HG02973 (cell line): ENCODE measurements around the gene PUM1.
"Not testable (repeated sequence)": the region's sequence is repeated elsewhere in the genome, so short reads cannot be mapped to it uniquely, and the experiment has no call there.

Experiments
- ATAC-seq: cut with Tn5 transposase; IDR thresholded peaks from one replicate; pipeline ENCODE4 v1.9.1; 2021; ENCODE audit warnings: moderate library complexity; ENCODE audit not compliant: unreplicated experiment

PUM1 gene

DNA sequence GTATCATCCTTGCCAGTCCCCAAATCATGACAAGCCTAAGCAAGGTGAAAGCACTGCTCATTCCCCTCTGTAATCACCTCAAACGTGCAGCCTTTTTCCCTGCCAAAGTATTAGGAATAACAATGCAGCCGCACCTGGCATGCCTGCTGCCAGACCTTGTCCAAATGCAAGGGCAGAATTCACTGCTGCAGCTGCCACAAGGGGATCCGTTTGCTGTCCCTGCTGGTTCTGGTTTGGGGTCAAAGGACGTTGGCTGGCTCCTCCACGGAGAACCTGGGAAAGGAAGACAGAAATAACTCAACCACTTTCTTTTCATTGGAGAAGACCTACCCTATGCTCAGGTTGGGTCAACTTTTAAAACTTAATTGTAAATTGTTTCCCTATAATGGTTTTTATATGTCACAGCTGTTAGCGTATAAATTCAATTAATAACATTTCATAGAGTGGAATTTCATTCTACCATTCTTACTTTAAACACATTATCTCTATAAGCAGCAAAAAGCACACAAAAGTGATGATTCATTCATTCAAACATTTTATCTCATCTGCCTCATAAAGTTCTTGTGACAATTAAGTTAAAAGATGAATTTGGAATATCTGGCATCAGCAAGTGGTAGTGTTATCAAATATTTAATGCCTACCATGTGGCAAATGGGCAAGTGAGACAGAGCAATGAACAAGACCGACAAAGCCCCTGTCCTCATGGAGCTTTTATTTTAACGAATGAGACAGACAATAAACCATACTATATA, 97.1 kb downstream of the PUM1 start:
- ATAC-seq: no peak

DNA sequence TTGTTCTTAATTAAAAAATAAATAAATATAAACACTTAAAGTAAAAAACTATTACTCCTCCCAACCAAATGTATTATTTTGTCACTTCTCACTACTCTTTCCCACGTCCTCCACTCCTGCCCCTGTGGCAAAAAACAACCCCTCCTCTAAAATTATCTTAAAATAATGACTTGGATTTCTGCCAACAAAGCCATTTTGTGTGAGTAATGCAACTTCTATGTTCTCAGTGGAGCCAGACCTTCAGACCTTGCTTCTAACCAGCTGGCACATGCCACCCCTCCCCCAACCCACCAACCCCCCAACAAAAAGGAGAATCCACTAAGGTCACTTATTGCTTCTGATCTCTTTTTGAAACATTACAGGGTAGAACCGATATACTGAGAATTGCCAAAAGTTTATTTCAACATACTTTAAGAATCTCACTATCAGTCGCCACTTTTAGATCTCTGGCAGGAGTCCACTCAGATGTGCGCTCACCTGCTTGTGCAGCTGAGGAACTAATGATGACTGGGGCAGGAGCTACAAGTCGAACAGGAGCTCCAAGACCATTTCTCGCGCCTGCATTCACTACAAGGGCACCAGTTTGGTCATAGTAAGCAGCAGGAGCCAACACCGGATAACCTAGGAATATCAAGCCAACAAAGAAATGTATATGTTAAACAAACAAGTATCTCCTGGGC, 98.7 kb downstream of the PUM1 start:
- no peak for ATAC-seq

GRCh38 chr1:30965924-30966599, 99.5 kb downstream of the PUM1 start:
- no peak for ATAC-seq

DNA sequence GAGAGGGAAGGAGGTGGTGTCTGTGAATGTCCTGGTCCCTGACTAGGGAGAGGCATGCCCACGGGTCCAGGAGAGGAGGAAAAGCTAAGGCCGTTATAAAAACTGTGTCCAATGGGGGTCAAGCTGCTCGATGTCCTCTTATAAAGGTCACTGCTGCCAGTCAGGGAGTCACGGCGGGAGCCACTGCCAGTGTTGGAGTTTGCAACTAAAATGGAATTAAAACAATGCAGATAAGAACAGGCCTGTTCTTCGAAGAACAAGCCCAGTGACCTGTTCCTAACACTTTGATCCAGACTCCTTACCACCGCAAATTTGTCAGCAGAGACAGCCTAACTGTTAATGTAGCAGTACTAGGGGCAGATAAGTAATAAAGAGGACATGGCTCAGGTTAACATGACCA, 100.8 kb downstream of the PUM1 start:
- ATAC-seq: no peak

GRCh38 chr1:30962609-30963508, 102.7 kb downstream of the PUM1 start:
- no peak for ATAC-seq

DNA sequence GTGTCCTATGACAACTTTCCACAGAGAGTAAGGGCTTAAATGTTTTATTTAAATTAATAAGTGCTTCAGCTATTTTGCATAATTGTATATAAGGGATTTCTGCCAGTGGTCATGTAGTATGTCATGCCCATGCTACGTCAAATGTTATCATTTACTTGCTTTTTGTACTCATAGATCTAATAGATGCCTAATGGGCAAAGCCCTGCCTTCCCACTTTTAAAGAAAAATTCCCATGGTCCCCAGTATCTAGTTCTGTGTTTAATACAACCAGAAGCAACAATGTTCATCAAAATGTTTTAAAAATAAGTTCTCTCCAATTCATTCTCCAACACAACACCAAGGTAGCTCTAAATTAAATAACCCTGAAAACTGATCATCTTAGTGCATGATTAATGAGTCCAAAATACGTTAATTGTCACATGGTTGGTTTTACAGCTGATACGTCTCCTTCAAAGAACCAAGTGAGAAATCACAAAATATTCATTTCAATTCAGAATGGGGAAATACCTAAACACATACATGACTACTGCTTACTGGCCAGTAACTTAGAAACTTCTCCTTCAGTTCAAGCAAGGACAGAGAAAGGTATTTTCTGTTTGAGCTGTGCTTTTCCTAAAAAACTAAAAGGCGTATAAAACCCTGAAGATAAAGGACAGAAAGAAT, 107.8 kb downstream of the PUM1 start:
- ATAC-seq: no peak

DNA sequence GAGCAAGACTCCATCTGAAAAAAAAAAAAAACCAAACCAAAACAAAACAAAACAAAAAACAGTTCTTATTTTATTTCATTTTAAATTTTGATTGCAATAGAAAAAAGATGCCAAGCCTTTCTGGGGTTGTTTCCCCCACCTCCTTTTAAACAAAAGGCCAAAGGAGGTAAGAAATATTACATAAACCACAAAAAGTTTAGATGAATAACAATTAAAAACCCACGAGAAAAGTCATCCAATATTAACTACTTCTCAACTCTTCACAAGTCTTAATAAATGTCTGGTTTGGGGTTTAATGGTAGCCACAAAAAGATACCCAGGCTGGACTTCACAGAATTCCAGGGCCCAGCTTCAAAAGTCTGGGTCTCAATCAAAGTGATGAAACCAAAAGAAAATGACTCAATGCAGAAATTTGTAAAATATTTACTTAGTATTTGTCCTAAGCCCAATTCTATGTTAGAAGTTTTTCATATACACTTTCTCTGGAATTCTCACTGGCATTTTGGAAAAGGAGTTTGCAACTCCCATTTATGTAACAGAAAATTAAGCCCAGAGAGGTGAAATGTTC, 110.0 kb downstream of the PUM1 start:
- ATAC-seq: no peak

DNA sequence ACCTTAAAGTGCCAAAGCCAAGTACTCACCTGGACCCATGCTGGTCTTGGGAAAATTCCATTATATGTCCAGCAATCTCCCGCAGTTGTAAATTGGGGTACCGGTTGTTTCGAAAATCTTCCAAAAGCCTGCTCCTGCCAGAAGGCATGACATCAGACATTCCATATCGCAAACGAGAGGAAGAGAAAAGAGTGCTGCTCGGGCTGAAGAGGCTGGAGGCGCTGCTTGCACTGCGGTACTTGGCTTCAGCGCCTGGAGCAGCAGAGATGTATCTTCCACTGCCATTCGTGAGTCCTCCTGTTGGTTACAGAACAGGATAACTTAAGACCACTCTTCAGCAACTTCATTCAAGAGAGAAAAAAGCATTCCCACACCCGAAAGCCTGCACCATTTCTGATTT, 111.8 kb downstream of the PUM1 start:
- ATAC-seq: no peak

DNA sequence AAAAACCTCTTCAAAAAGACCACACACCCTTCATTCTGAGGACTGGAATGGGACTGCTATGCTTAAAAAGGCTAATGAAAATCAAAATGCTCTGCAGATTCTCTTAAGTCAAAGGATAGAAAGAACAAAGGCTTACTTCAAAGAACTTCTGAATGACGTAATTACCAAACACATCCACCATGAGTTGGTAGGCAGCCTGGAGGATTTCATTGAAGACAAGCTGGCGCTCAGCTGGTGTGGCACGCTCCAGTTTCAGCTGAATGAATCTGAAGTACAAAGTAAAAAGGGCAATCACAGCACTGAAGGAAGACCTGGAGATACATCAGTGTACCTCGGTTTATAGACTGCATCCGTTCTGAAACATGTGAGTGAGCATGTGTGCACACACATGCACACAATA, 113.4 kb downstream of the PUM1 start:
- no peak for ATAC-seq

- ATAC-seq: no peak
Observed at GRCh38 chr1:30950700-30951099, 114.8 kb downstream of the PUM1 start.

DNA sequence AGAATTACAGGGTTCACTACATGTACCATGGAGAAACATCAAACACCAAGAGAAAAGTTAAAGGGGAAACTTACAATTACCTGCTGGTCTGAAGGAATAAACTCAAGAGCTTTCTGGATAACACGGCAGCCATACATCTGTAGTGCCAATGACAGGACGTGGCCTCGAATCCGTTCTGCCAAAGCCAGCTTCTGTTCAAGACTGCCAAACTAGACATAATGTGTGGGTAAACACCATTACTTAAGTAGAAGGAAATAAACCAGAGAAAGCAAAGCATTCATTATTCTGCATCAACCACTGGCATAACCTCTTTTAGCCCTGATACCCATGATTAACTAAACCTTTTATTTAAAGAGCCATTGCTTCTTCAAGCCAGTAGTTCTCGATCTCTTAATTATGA, 115.5 kb downstream of the PUM1 start:
- ATAC-seq: no peak

DNA sequence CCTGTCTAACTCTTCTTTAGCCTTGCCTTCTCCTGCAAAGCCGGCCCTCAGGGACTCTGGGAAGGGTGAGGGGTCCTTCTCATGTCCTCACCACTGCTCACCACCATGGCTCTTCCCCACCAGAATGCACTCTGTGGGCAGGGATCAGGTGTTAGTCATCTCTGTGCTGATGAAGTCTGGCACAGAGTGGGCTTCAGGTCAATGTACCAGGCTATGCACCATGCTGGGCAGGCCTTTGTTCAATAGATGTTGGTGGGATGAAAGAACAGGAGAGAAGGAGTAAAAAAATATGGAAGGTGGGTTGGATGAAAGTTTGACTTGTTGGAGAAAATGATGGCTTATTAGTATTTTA, 116.1 kb downstream of the PUM1 start:
- not testable (repeated sequence) for ATAC-seq

GRCh38 chr1:30948813-30949486, 116.6 kb downstream of the PUM1 start:
- ATAC-seq: not testable (repeated sequence)

DNA sequence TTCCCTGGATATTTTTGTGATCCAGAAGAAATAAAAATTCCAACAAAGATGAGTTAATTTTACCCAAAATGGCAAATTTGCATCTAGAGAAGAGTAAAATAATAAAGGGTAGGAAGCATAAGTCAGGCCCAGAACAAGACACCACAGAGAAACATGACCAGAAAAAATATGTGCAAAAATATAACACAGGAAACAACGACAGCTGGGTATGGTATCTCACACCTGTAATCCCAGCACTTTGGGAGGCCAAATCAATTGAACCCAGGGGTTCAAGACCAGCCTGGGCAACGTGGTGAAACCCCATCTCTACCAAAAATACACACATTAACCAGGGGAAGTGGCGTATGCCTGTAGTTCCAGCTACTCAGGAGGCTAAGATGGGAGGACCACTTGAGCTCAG, 117.2 kb downstream of the PUM1 start:
- no peak for ATAC-seq

GRCh38 chr1:30947212-30947611, 118.3 kb downstream of the PUM1 start:
- no peak for ATAC-seq

DNA sequence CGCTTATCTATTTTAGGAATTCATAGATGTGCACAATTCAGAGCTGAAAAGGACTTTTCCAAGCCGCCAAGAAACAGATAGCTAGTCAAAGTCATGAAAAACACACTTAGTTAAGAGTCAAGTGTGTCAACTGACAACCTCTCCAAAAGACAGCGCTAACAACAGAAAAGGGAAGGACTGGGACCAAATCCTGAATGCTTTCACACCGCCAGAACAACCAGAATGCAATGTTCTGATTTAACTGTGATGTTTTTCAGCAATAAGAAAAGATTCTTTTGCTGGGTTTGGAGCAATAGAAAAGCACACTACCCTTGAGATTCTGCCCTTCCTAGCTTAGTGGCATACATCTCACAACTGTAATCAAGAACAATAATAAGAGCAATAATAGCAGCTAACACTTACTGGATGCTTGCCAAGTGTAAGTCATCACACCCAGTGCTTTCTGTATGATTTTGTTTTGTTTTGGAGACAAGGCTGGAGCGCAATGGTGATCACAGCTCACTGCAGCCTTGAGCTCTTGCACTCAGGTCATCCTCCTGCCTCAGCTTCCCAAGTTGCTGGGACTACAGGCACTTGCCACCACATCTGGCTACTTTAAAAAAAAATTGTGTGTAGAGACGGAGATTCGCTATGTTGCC, 123.1 kb downstream of the PUM1 start:
- ATAC-seq: no peak

GRCh38 chr1:30940541-30940940, 125.0 kb downstream of the PUM1 start:
- ATAC-seq: no peak

GRCh38 chr1:30936541-30937171, 128.9 kb downstream of the PUM1 start:
- ATAC-seq: no peak

DNA sequence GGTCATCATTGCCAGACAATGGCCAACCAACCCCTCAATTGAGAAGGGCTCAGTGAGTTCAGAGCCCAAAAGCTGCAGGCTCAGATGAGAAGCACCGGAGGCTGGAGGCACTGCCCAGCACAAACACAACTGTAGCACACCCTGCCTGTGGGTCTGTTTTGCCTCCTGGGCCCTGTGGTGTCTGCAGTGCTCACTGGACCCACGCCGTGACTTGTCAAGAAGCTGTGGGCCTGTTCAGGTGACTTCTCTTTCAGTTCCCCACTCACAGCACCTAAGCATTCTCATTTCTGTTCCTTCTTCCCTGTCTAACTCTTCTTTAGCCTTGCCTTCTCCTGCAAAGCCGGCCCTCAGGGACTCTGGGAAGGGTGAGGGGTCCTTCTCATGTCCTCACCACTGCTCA, 129.8 kb downstream of the PUM1 start:
- not testable (repeated sequence) for ATAC-seq
